Stimulated activated CD8-positive, alpha-beta memory T cell treated with anti-CD3 and anti-CD28 coated beads, Interleukin-12 subunit alpha, Interleukin-12 subunit beta, amount 100 ng/mL, for 1 hour (primary cell): ENCODE measurements around the gene SCD5.

ENCODE experiments used
- DNase-seq: peaks from one replicate; pipeline ENCODE4 v3.0.0-alpha.2; 2020; ENCODE audit warnings: low read depth

SCD5 gene

DNA sequence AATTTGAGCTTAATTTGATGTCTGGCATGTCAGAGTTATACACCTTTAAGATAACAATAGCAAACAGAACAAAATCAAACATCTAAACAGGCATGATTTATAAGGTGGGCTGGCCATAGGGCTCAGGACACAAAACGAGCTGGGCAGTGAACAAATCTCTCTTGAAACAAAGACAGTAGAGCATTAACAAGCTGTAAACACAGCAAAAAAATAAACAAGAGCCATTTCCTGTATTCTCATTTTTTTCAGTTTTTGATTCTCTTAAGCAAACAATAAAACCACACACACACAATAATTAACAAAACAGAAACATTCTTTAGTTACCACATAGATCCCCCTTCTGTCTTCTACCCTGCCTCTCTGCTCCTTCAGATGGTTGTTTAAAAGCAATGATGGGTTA, 168.5 kb downstream of the SCD5 start:
- no peak for DNase-seq

GRCh38 chr4:82629238-82630000, 169.2 kb downstream of the SCD5 start:
- no peak for DNase-seq

GRCh38 chr4:82626251-82626868, 172.2 kb downstream of the SCD5 start:
- no peak for DNase-seq

GRCh38 chr4:82624819-82625218, 173.8 kb downstream of the SCD5 start:
- DNase-seq = no peak

GRCh38 chr4:82623121-82623683, 175.4 kb downstream of the SCD5 start:
- no peak for DNase-seq

DNA sequence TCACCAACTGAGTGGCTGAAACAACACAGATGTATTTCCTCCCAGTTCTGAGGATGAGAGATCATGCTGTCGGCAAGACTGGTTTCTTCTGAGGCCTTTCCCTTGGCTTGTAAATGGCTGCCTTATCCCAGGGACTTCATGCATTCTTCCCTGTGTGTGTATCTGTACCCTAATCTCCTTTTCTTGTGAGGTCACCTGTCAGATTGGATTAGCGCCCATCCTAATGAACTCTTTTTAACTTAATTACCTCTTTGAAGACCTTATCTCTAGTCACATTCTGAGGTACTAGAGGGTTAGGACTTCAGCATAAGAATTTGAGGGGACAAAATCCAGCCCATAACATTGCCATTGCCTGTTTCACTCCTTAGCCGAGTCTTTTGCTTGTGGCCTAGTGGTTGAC, 177.3 kb downstream of the SCD5 start:
- DNase-seq = no peak

- no peak for DNase-seq
Measured at GRCh38 chr4:82620126-82620735, 178.4 kb downstream of the SCD5 start.

DNA sequence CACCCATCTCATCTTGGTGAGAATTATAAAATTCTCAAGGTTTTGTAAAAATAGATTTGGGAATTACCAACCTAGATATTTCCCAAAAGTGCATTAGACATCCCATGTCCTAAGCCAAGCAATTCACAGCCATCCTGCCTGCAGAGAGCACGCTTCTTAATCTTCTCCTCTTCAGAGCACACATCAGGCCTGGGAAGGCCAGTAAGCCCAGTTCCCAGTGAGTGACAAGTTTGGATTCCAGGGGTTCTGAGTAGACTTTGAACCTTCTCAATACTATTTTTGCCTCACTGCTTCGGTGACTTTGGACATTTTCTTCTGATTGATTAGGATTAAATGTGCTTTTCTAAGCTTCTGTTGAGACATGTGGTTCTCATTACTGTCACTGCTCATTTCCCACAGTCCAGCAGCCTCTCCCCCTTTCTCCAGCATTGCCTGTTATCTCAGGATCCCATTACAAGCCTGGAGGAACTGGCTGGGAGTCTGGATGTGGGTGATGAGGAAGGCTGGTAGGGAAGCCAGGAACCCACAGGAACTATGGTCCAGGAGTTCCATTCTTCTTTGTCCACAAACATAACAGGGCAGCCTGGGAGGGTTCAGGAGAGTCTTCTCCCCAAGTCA, 180.4 kb downstream of the SCD5 start:
- DNase-seq = no peak

GRCh38 chr4:82614838-82615449, 183.7 kb downstream of the SCD5 start:
- DNase-seq = no peak

GRCh38 chr4:82613121-82613520, 185.5 kb downstream of the SCD5 start:
- DNase-seq = no peak

DNA sequence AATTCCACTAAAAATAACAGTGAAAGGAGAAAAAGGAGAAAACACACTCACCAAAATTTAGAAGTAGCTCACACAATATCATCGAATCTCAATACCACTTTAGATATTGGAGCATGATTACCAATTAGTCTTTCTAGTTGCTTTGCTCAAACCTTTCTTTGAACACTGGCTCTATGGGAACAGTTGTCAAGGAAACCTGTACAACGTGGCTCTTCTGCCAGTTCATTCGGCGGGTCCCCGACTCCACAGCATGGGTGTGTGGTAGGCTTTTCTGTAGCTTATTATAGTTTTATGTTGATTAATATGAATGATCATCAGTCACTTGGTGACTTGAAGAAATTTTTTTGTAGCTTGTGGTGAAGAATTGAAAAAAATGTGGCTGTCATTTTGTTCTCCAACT, 186.6 kb downstream of the SCD5 start:
- no peak for DNase-seq

- DNase-seq = no peak
Measured at GRCh38 chr4:82611527-82611926, 187.1 kb downstream of the SCD5 start.

DNA sequence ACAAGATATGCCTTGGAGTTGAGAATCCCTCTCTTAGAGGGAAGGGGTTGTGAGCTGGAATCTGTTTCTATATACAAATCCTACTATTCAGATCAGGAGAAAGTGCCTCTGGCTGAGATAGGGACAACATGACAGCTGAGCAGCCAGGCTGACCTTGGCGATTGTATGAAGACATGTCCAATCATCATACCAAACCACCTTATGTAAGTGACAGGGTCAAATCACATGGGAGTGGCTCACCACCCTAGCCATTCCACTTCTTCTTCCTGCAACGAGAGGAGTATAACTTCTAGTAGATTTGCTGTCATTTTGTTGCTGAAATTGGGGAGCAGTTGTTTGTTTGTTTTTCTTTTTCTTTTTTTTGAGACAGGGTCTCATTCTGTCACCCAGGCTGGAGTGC, 188.6 kb downstream of the SCD5 start:
- no peak for DNase-seq

DNA sequence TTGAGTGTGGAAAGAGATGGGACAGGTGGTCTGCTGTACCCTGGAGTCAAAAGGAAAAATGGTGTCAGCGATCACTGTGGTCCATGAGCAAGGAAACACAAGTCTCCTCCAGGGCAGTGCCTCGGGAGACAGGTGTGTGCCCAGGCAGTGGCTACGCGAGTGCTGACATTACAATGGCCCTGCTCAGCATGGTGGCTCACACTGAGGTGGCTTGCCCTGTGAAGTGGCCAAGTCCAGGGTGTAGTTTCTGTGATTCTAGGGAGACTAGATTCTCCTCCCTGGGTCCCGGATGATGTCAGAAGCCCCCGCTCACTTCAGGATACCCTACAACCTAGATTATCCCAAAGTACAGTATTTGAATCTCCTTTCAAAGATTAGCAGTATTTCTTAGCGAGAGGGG, 192.0 kb downstream of the SCD5 start:
- no peak for DNase-seq

DNA sequence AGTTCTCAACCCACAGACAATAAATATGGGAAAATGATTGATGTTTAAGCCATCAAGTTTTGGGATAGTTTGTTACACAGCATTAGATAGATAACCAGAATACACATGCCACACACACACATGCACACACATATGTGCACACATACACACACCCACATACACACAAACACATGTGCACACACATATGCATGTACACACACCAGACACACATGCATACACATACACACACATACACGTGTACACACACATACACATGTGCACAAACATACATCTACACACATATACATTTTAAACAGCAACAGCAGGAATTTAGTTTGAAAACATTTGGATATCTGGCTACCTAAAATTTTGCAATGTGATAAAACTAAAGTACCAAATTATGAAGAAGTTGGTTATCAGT, 194.1 kb downstream of the SCD5 start:
- no peak for DNase-seq

DNA sequence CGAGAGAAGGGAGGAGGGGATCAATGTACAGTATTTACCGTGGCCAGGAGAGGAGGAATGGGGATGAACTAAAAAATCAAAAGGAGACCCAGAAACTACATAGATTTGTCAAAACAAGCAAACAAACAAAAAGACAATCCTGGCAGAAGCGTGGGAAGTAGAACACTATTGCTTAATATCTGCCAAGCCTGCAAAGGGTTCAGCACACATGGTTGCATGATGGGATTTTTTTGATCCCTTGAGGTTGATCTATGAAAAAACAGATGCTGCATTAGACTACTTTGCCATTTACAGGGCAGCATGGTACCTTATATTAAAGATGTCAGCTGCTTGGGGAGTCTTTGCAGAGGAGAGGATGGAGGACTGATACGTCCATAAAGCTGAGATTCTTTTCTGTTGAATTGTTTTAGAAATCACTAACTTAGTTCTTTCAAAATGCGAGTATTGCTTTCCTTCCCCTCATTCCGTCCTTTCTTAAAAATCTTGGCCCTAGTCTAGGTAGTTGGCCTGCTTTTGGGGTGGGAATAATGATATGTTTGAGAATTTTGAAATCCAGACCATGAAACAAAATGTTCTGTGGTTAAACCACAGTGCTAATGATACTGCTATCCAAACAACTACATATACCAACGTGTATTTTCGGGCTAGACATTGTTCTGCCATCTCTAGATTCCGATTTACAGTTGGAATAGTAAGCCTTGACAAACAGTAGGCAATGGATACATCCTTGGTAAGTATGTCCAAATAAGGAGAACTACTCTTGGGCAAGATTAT, 197.2 kb downstream of the SCD5 start:
- no peak for DNase-seq

DNA sequence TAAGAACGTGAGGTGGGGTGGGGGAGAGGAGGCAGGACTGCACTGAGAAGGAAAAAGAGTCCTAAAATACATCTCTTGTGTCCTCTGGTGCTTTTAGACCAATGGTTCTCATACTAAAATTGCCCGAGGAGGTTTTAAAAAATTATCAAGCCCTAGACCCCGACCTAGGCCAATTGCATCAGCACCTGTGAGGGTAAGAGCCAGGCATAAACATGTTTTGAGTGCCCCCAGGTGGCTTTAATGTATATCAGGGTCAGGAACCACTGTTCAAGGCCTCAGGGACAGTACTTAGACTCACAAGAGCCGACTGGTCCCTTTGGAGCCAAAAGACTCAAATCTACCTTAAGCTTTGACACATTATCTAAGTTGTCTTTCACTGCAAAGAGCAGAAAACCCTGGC, 199.3 kb downstream of the SCD5 start:
- no peak for DNase-seq

GRCh38 chr4:82594456-82594855, 204.1 kb downstream of the SCD5 start:
- DNase-seq = no peak

GRCh38 chr4:82593411-82593810, 205.2 kb downstream of the SCD5 start:
- DNase-seq = no peak

- no peak for DNase-seq
Measured at GRCh38 chr4:82592639-82593038, 206.0 kb downstream of the SCD5 start.

DNA sequence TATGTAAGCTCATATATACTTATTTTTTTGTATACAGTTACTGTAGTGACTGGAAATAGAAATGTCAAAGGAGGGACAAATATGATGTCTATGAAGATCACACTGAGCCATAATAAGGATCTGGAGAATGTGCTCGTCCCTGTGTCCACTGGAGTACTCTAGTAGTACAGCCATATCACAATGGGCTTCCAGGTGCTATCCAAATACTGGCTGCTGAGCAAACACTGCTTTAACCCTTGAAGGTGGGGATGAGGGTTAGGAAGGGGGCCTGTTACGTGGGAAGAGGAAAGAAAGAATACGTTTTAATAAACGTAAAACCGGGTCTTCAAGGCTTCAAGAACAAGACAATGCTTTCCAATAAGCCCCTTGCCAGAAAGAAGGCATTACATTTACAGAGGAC, 207.0 kb downstream of the SCD5 start:
- DNase-seq = no peak

DNA sequence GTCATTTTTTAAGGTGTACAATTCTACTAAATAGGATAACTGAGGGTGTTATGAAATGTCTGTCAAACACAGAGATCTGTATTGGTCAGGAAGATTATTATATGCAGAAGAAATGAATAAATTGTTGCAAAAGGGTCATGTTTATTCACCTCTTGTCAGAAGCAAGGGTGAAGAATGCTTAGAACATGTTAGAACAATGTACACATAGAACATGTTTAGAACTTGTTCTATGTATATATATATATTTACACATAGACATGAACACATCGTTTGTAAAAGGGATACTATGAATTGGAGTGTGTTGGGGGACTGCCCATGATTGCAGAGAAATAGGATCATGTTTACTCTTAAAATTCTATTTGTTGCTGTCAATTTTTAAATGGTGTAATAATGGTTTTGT, 208.8 kb downstream of the SCD5 start:
- DNase-seq = no peak
